ENCODE data around the gene APLF. TPM values are rescaled to one million over a fixed set of nuclear protein-coding genes. Genes with fewer than 3 reads are reported as not detected.

The APLF gene
- total and polyA plus RNA-seq, 2 of the 8 experiments (the other 6 are each of a cell fraction or from before 2014, with no cell fraction given): 4.4 to 7.3 TPM

GRCh38 chr2:68426446-68426845 lies 40.9 kb upstream of the APLF start:
- Histone ChIP-seq H2BK20ac (ENCODE audit: low read length) (no peak overlapping the region), H4K20me1 (replicated peaks in 1 of 2; ENCODE audit: control insufficient read depth in 1 of 2, insufficient read depth in 2 of 2, low read length in 2 of 2) (no peaks in the 10 kb centered on the region), H2BK15ac (ENCODE audit: low read length) (no peak overlapping the region), H3K56ac (replicated peaks; ENCODE audit: insufficient read length, low read depth, low read length) (no peak overlapping the region), H3K4me1 (replicated peaks in 1 of 4; ENCODE audit: control insufficient read depth in 3 of 4, insufficient read depth in 4 of 4, low read length in 3 of 4) (no peaks in the 10 kb centered on the region), H3K18ac (ENCODE audit: extremely low read depth, low read length) (no peak overlapping the region), H3K79me2 (ENCODE audit: control insufficient read depth in 1 of 2, insufficient read depth in 2 of 2, low read length in 2 of 2) (no peaks in the 10 kb centered on the region), H4K5ac (ENCODE audit: insufficient read length, low read depth, low read length) (no peak overlapping the region), H3K79me1 (ENCODE audit: low read depth, low read length) (no peaks in the 10 kb centered on the region), H4K8ac (ENCODE audit: extremely low read depth, insufficient read depth, low read length) (no peak overlapping the region), H4K91ac (replicated peaks; ENCODE audit: insufficient read length, low read length) (no peak overlapping the region), H3K9ac (replicated peaks in 1 of 4; ENCODE audit: extremely low read depth in 1 of 4, low read depth in 3 of 4, low read length in 3 of 4) (no peak overlapping the region), H3K23me2 (ENCODE audit: low read depth, low read length) (no peaks in the 10 kb centered on the region), H3K27me3 (replicated peaks in 1 of 4; ENCODE audit: control insufficient read depth in 3 of 4, extremely low read depth in 1 of 4, insufficient read depth in 3 of 4, low read length in 3 of 4) (no peaks in the 10 kb centered on the region), H3K14ac (ENCODE audit: insufficient read length) (no peak overlapping the region), H3K36me3 (ENCODE audit: control insufficient read depth in 2 of 4, insufficient read depth in 4 of 4, low read length in 3 of 4) (no peaks in the 10 kb centered on the region), H2BK120ac (replicated peaks; ENCODE audit: low read depth, low read length) (no peak overlapping the region), H3K4me2 (ENCODE audit: insufficient read depth in 1 of 2, low read depth in 2 of 2, low read length in 2 of 2) (no peak overlapping the region), H2AFZ (ENCODE audit: low read length) (no peak overlapping the region), H3K4me3 (ENCODE audit: extremely low read depth in 1 of 4, insufficient read depth in 2 of 4, low read depth in 3 of 4, low read length in 4 of 4) (no peak overlapping the region), H3K4ac (replicated peaks; ENCODE audit: insufficient read length, low read depth, low read length) (no peak overlapping the region), H3K23ac (ENCODE audit: insufficient read length) (no peak overlapping the region), H3K27ac (ENCODE audit: low read depth, low read length) (no peak overlapping the region), H2AK5ac (ENCODE audit: low read depth, low read length) (no peak overlapping the region), H2BK5ac (ENCODE audit: low read depth, low read length) (no peak overlapping the region), H3K9me3 (ENCODE audit: insufficient read depth in 2 of 2, low read depth in 1 of 2, low read length in 1 of 2) (no peaks in the 10 kb centered on the region), H2BK12ac (ENCODE audit: low read depth, low read length) (no peak overlapping the region)
- no peak for DNase-seq (ENCODE audit: low read depth in 1 of 2, low spot score in 2 of 2)
- CTCF ChIA-PET (ENCODE audit: partially characterized antibody): interaction anchor here (1.3 to 4.2 kb wide), 2 partner anchors 10 to 14 kb away, joined by 3 to 16 read pairs; no protein-coding TSS in a partner anchor
- no peak for FAIRE-seq
- POLR2A ChIA-PET (ENCODE audit: partially characterized antibody): interaction anchor here (0.7 kb wide), 1 partner anchor 21 kb away, joined by 3 read pairs; no protein-coding TSS in a partner anchor
- WGBS, 2 experiments (ENCODE audit: extremely low coverage in 1 of 2, insufficient coverage in 1 of 2, insufficient read length in 1 of 2, insufficient replicate concordance in 2 of 2, low coverage in 1 of 2, low lambda C conversion rate in 2 of 2, missing lambda C conversion rate in 1 of 2): 71% methylated on average over 1 of the region's 1 CpG; no CpG with 5 or more reads in 1 of the 2 experiments
- TF ChIP-seq POLR2A (IDR thresholded peaks at IDR 0.05; ENCODE audit: control extremely low read depth in 1 of 2, low read depth in 2 of 2, low read length in 2 of 2) (no peak), KDM1A (IDR thresholded peaks at IDR 0.05; ENCODE audit: borderline replicate concordance, low read length) (no peak), GABPA (IDR thresholded peaks at IDR 0.05; ENCODE audit: borderline replicate concordance, insufficient read depth, low read length) (no peak), CHD2 (IDR thresholded peaks at IDR 0.05; ENCODE audit: low read length) (no peak), ATF3 (IDR thresholded peaks at IDR 0.05; ENCODE audit: insufficient read depth, low read depth, low read length) (no peak), TAF1 (IDR thresholded peaks at IDR 0.05; ENCODE audit: low read depth, low read length) (no peak), CBX8 (IDR thresholded peaks at IDR 0.05; ENCODE audit: borderline replicate concordance, low read depth, low read length) (no peak), FOSL1 (IDR thresholded peaks at IDR 0.05; ENCODE audit: insufficient read depth, low read depth, low read length) (no peak), ZNF274 (IDR thresholded peaks at IDR 0.05; ENCODE audit: borderline replicate concordance, extremely low read depth, low read length) (no peak), RBBP5 (IDR thresholded peaks at IDR 0.05; ENCODE audit: borderline replicate concordance, low read depth, low read length) (no peak), SP1 (IDR thresholded peaks at IDR 0.05; ENCODE audit: low read depth, low read length) (no peak)
